H54 (cell line): ENCODE measurements around the gene MDN1.
"Not testable (repeated sequence)": the region's sequence is repeated elsewhere in the genome, so short reads cannot be mapped to it uniquely, and the experiment has no call there.

Source experiments
- DNase-seq: peaks from one replicate; pipeline ENCODE4 v3.0.0; 2011; ENCODE audit warnings: low spot score, mixed read lengths; ENCODE audit not compliant: insufficient read length
- FAIRE-seq: peaks from 3 replicates; lab custom pipeline; 2011; peaks lifted over from hg19 to GRCh38; lab: Jason Lieb, UNC
- POLR2A ChIP-seq: IDR thresholded peaks from 2 replicates; pipeline ENCODE4 v1.6.1; 2011; ENCODE audit warnings: low read depth, mild to moderate bottlenecking, low read length

Gene MDN1

GRCh38 chr6:89768324-89768723, 51.3 kb downstream of the MDN1 start:
- FAIRE-seq (no peak), DNase-seq (no peak)
- TF ChIP-seq POLR2A, result no peak

GRCh38 chr6:89763550-89763949, 56.0 kb downstream of the MDN1 start:
- FAIRE-seq (no peak), DNase-seq (no peak)
- no peak for TF ChIP-seq POLR2A

- no peak for TF ChIP-seq POLR2A
- DNase-seq (no peak), FAIRE-seq (no peak)
These were observed 60.8 kb downstream of the MDN1 start for GRCh38 chr6:89758830-89759229.

GRCh38 chr6:89750338-89750737, 69.3 kb downstream of the MDN1 start:
- FAIRE-seq (no peak), DNase-seq (no peak)
- TF ChIP-seq POLR2A, result no peak

GRCh38 chr6:89749918-89750317, 69.7 kb downstream of the MDN1 start:
- no peak for DNase-seq
- TF ChIP-seq POLR2A, result no peak
- FAIRE-seq, result no peak

- TF ChIP-seq POLR2A, result no peak
- DNase-seq, result no peak
- FAIRE-seq, result no peak
These were observed 73.9 kb downstream of the MDN1 start for GRCh38 chr6:89745716-89746115.

GRCh38 chr6:89745096-89745495, 74.5 kb downstream of the MDN1 start:
- DNase-seq, result no peak
- FAIRE-seq, result no peak
- TF ChIP-seq POLR2A, result no peak

GRCh38 chr6:89736893-89737292, 82.7 kb downstream of the MDN1 start:
- no peak for DNase-seq
- FAIRE-seq, result no peak

GRCh38 chr6:89734526-89734925, 85.1 kb downstream of the MDN1 start:
- DNase-seq (no peak), FAIRE-seq (no peak)
- TF ChIP-seq POLR2A, result no peak

More at GRCh38 chr6:89736893-89737292, 82.7 kb downstream of the MDN1 start:
- TF ChIP-seq POLR2A, result no peak

- no peak for TF ChIP-seq POLR2A
- no peak for FAIRE-seq
- DNase-seq, result no peak
These were observed 87.5 kb downstream of the MDN1 start for GRCh38 chr6:89731924-89732567.

- not testable (repeated sequence) for FAIRE-seq
These were observed 88.3 kb downstream of the MDN1 start for GRCh38 chr6:89731262-89731661.

GRCh38 chr6:89729818-89730217, 89.8 kb downstream of the MDN1 start:
- FAIRE-seq (no peak), DNase-seq (no peak)
- no peak for TF ChIP-seq POLR2A

More at GRCh38 chr6:89731262-89731661, 88.3 kb downstream of the MDN1 start:
- not testable (repeated sequence) for DNase-seq

- TF ChIP-seq POLR2A, result no peak
- DNase-seq (no peak), FAIRE-seq (no peak)
These were observed 92.1 kb downstream of the MDN1 start for GRCh38 chr6:89727501-89727900.

GRCh38 chr6:89724981-89725380, 94.6 kb downstream of the MDN1 start:
- no peak for TF ChIP-seq POLR2A
- FAIRE-seq (no peak), DNase-seq (no peak)

GRCh38 chr6:89723046-89723445, 96.5 kb downstream of the MDN1 start:
- FAIRE-seq (no peak), DNase-seq (no peak)
- TF ChIP-seq POLR2A, result no peak
